ENCODE results near the gene PAMR1.
"Not testable (repeated sequence)": the region's sequence is repeated elsewhere in the genome, so short reads cannot be mapped to it uniquely, and the experiment has no call there.

Gene PAMR1

DNA sequence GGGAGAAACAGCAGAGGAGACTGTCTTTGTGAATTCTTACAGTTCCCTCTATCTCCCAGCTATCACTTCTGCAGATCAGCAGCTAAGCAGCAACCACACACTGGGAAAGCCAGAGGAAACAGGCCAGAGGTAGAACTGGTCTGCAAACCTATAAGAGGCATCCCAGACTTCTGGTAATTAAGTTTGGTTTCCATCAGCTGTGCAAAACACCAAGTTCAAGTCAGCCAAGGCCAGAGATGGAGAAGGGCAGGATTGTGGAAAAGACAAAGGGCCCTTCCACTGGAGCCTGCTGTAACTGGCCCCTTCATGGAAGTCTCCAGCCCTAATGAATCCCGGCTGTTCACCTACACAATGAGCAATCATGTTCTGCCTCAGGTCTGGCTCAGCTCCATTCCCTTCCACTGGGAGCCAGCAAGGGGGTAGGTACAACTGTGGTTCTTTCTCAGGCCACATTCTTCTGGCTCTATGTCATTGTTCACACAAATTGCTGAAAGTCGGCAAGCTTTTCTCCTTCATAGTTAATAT, 4.6 kb upstream of the PAMR1 start:
- Histone ChIP-seq H3K4me1 (ENCODE audit: insufficient read depth, insufficient read length) (no peaks in the 10 kb centered on the region), H3K36me3 (ENCODE audit: insufficient read depth, insufficient read length, low read length) (no peaks in the 10 kb centered on the region), H3K9me3 (ENCODE audit: insufficient read depth, low read length) (no peaks in the 10 kb centered on the region), H3K27me3 (ENCODE audit: insufficient read depth, insufficient read length) (peaks cover 18% of the 10 kb centered on the region), H3K4me3 (ENCODE audit: insufficient read length, low read depth) (no peak overlapping the region), H3K9ac (ENCODE audit: insufficient read length, low read depth) (no peak overlapping the region)
- TF ChIP-seq ZNF274 (IDR thresholded peaks at IDR 0.05; ENCODE audit: low read depth, low read length) (no peak), SUZ12 (IDR thresholded peaks at IDR 0.05; ENCODE audit: extremely low read depth, insufficient read depth, insufficient read length) (no peak), YY1 (IDR thresholded peaks at IDR 0.05; ENCODE audit: insufficient read depth, insufficient read length) (no peak)
- no peak for DNase-seq (ENCODE audit: low read depth, low spot score)

DNA sequence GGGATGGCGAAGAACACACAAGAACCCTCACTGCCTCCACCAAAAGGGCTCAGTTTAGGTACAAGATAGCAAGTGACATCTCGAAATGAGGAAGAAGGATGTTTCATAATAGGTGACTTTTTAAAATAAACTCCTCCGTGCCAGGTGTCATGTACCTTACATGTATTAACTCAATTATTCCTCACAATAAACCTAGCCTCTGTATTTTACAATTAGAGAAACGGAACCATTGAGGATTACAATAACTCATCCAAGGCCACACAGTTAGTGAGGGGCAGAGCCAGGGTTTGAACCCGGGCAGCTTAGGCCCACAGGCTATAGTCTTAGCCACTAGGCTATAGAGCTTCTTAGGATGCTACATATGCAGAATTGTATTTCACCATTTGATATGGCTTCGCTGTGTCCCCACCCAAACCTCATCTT, 965 bp upstream of the PAMR1 start:
- Histone ChIP-seq H3K9ac (ENCODE audit: insufficient read length, low read depth) (no peak overlapping the region), H3K9me3 (ENCODE audit: insufficient read depth, low read length) (no peaks in the 10 kb centered on the region), H3K4me1 (ENCODE audit: insufficient read depth, insufficient read length) (peaks cover 6% of the 10 kb centered on the region), H3K4me3 (ENCODE audit: insufficient read length, low read depth) (no peak overlapping the region), H3K27me3 (ENCODE audit: insufficient read depth, insufficient read length) (peaks cover 23% of the 10 kb centered on the region), H3K36me3 (ENCODE audit: insufficient read depth, insufficient read length, low read length) (no peaks in the 10 kb centered on the region)
- DNase-seq (ENCODE audit: low read depth, low spot score): no peak
- TF ChIP-seq SUZ12 (IDR thresholded peaks at IDR 0.05; ENCODE audit: extremely low read depth, insufficient read depth, insufficient read length) (no peak), YY1 (IDR thresholded peaks at IDR 0.05; ENCODE audit: insufficient read depth, insufficient read length) (no peak), ZNF274 (IDR thresholded peaks at IDR 0.05; ENCODE audit: low read depth, low read length) (no peak)

DNA sequence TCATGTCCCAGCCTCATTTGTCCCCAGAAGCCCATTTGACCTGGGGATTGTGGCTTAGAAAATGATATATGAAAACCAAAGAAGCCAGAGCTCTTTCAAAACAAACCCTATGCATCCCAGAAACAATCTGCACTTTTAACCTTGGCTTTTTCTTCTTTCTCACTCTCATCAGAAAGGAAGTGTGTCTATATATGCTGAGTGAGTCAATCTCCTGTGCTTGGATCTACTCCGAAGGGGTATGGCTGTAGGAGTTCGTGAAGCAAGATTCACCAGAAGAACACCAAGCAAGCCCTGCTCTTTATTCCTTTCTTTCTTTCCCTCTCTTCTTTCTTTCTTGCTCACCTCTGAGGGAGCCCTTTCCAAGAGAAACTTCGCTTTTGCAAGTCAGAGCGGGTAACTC, 636 bp downstream of the PAMR1 start:
- no peak for TF ChIP-seq ZNF274 (IDR thresholded peaks at IDR 0.05; ENCODE audit: low read depth, low read length)
- DNase-seq (ENCODE audit: low read depth, low spot score): no peak
- Histone ChIP-seq H3K9me3 (ENCODE audit: insufficient read depth, low read length) (no peaks in the 10 kb centered on the region), H3K27me3 (ENCODE audit: insufficient read depth, insufficient read length) (peaks cover 23% of the 10 kb centered on the region), H3K36me3 (ENCODE audit: insufficient read depth, insufficient read length, low read length) (no peaks in the 10 kb centered on the region), H3K4me3 (ENCODE audit: insufficient read length, low read depth) (peak overlapping the region; percentile 56), H3K4me1 (ENCODE audit: insufficient read depth, insufficient read length) (peaks cover 9% of the 10 kb centered on the region), H3K9ac (ENCODE audit: insufficient read length, low read depth) (no peak overlapping the region)

DNA sequence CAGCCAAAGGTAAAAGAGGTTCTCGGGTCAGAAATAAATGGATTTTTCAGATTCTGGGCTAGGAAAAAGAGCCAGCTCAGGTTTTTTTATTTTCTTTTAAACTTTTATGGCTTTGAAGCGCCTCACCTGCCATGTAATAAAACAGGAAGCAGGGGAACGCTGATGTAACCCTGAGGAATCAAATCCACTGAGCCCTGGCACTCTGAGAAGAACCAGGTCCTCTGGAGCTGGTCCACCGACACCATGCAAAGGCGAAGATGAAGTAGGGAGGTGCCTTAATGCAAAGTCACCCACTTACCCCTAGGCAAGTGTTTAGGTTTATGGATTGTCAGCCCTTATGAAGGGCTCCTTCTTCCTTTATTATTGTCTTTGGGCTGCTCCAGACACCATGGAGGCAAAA, 1.6 kb downstream of the PAMR1 start:
- TF ChIP-seq YY1 (IDR thresholded peaks at IDR 0.05; ENCODE audit: insufficient read depth, insufficient read length) (no peak), ZNF274 (IDR thresholded peaks at IDR 0.05; ENCODE audit: low read depth, low read length) (no peak), SUZ12 (IDR thresholded peaks at IDR 0.05; ENCODE audit: extremely low read depth, insufficient read depth, insufficient read length) (no peak)
- Histone ChIP-seq H3K27me3 (ENCODE audit: insufficient read depth, insufficient read length) (peaks cover 23% of the 10 kb centered on the region), H3K4me1 (ENCODE audit: insufficient read depth, insufficient read length) (peaks cover 9% of the 10 kb centered on the region), H3K4me3 (ENCODE audit: insufficient read length, low read depth) (no peak overlapping the region), H3K9me3 (ENCODE audit: insufficient read depth, low read length) (no peaks in the 10 kb centered on the region), H3K9ac (ENCODE audit: insufficient read length, low read depth) (no peak overlapping the region), H3K36me3 (ENCODE audit: insufficient read depth, insufficient read length, low read length) (no peaks in the 10 kb centered on the region)
- DNase-seq (ENCODE audit: low read depth, low spot score): no peak

DNA sequence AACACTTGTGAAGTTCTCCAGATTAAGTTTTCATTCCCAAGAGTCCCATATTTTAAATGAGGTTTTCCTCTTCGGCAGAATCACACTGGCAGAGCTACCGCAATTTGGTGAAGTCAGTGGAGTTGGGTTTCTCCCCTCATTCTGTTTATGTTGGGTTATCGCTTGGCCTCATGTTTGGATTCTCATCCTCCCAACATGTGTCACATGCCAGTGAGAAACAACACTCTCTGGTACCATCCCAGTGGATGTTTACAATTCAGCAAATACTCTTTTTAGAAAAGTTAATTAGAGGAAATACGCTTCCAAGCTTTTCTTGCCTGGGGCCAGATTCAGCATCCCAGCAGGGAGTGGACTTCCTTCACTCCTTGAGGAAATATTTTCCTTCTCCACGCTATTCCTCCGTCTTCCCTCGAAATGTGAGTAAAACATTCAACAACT, 2.1 kb downstream of the PAMR1 start:
- Histone ChIP-seq H3K9ac (ENCODE audit: insufficient read length, low read depth) (no peak overlapping the region), H3K4me3 (ENCODE audit: insufficient read length, low read depth) (no peak overlapping the region), H3K4me1 (ENCODE audit: insufficient read depth, insufficient read length) (peaks cover 9% of the 10 kb centered on the region), H3K36me3 (ENCODE audit: insufficient read depth, insufficient read length, low read length) (no peaks in the 10 kb centered on the region), H3K27me3 (ENCODE audit: insufficient read depth, insufficient read length) (peaks cover 23% of the 10 kb centered on the region), H3K9me3 (ENCODE audit: insufficient read depth, low read length) (no peaks in the 10 kb centered on the region)
- no peak for DNase-seq (ENCODE audit: low read depth, low spot score)
- TF ChIP-seq ZNF274 (IDR thresholded peaks at IDR 0.05; ENCODE audit: low read depth, low read length): no peak
- no peak for TF ChIP-seq SUZ12 (IDR thresholded peaks at IDR 0.05; ENCODE audit: extremely low read depth, insufficient read depth, insufficient read length)
- TF ChIP-seq YY1 (IDR thresholded peaks at IDR 0.05; ENCODE audit: insufficient read depth, insufficient read length): no peak

DNA sequence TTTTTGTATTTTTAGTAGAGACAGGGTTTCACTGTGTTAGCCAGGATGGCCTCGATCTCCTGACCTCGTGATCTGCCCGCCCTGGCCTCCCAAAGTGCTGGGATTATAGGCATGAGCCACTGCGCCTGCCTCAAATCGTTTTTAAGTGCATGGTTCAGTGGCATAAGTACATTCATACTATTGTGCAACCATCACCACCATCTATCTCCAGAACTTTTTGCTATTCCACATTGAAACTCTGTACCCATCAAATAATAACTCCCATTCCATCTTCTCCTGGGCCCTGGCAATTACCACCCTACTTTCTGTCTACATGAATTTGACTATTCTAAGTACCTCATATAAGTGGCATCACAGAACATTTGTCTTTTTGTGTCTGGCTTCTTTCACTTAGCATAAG, 3.3 kb downstream of the PAMR1 start:
- H3K27me3 ChIP-seq (ENCODE audit: insufficient read depth, insufficient read length): peaks cover 19% of the 10 kb centered on the region
- DNase-seq (ENCODE audit: low read depth, low spot score); H3K4me3 ChIP-seq (ENCODE audit: insufficient read length, low read depth); H3K4me1 ChIP-seq (ENCODE audit: insufficient read depth, insufficient read length); H3K9me3 ChIP-seq (ENCODE audit: insufficient read depth, low read length); H3K36me3 ChIP-seq (ENCODE audit: insufficient read depth, insufficient read length, low read length); H3K9ac ChIP-seq (ENCODE audit: insufficient read length, low read depth): not testable (repeated sequence)

DNA sequence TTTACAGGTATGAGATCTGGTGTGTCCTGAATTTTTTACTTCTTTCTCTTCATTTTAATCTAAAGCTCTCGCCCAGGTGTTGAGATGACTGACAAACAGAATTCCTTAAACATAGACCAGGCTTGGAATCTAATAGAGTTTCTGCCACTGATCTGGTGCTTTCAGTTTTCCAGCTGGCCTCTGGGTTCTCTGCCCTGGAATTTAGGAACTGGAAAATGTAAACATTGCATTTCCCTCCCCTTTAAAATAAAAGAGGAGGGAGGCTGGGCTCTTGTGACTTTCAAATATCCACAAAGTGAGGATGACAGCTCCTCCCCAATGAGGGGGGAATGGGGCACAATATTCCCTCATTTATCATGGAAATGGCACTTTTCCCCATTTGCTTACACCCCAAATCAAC, 5.0 kb downstream of the PAMR1 start:
- Histone ChIP-seq H3K4me1 (ENCODE audit: insufficient read depth, insufficient read length) (peaks cover 9% of the 10 kb centered on the region), H3K36me3 (ENCODE audit: insufficient read depth, insufficient read length, low read length) (no peaks in the 10 kb centered on the region), H3K9ac (ENCODE audit: insufficient read length, low read depth) (no peak overlapping the region), H3K9me3 (ENCODE audit: insufficient read depth, low read length) (no peaks in the 10 kb centered on the region), H3K4me3 (ENCODE audit: insufficient read length, low read depth) (no peak overlapping the region), H3K27me3 (ENCODE audit: insufficient read depth, insufficient read length) (peaks cover 5% of the 10 kb centered on the region)
- no peak for DNase-seq (ENCODE audit: low read depth, low spot score)
- TF ChIP-seq SUZ12 (IDR thresholded peaks at IDR 0.05; ENCODE audit: extremely low read depth, insufficient read depth, insufficient read length): no peak
- no peak for TF ChIP-seq YY1 (IDR thresholded peaks at IDR 0.05; ENCODE audit: insufficient read depth, insufficient read length)
- no peak for TF ChIP-seq ZNF274 (IDR thresholded peaks at IDR 0.05; ENCODE audit: low read depth, low read length)

DNA sequence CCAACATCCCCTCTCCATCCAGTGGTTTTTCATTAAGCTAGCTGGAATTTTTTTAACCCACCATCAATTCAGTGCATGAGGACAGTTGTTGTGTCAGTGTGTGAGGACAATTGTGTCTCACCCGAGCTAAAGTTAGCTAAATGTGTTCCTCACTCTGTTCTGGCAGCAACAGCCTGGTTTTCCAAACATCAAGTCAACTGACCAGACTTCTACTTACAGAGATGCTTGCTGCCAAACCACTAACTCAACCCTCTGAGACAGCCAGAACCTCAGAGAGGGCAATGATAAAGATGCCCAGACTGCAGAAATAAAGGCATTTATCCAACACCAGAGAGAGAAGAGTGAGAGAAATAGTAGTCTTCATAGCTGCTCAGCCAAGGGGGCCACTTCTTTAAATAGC, 6.7 kb downstream of the PAMR1 start:
- H3K36me3 ChIP-seq (ENCODE audit: insufficient read depth, insufficient read length, low read length): no peaks in the 10 kb centered on the region
- H3K4me1 ChIP-seq (ENCODE audit: insufficient read depth, insufficient read length): peaks cover 3% of the 10 kb centered on the region

More for the DNA sequence above, 6.7 kb downstream of the PAMR1 start:
- Histone ChIP-seq H3K4me3 (ENCODE audit: insufficient read length, low read depth) (no peak overlapping the region), H3K9ac (ENCODE audit: insufficient read length, low read depth) (no peak overlapping the region), H3K9me3 (ENCODE audit: insufficient read depth, low read length) (no peaks in the 10 kb centered on the region), H3K27me3 (ENCODE audit: insufficient read depth, insufficient read length) (no peaks in the 10 kb centered on the region)
- no peak for DNase-seq (ENCODE audit: low read depth, low spot score)
- TF ChIP-seq SUZ12 (IDR thresholded peaks at IDR 0.05; ENCODE audit: extremely low read depth, insufficient read depth, insufficient read length) (no peak), ZNF274 (IDR thresholded peaks at IDR 0.05; ENCODE audit: low read depth, low read length) (no peak), YY1 (IDR thresholded peaks at IDR 0.05; ENCODE audit: insufficient read depth, insufficient read length) (no peak)

Data from NT2/D1 (cell line).